H1 (cell line): Measurements from ENCODE around the gene LSM3. TPM values are rescaled to one million over a fixed set of nuclear protein-coding genes. Genes with fewer than 3 reads are reported as not detected.

Experiments used
- CTCF ChIA-PET: fragments of 300-600 bp; sonication (Branson Sonifier 250); formaldehyde crosslinking; loops from one replicate; lab custom pipeline; 2021; ENCODE audit not compliant: partially characterized antibody; lab: Charles Lee
- POLR2A ChIA-PET: fragments of 300-600 bp; sonication (Branson Sonifier 250); formaldehyde crosslinking; loops from one replicate; lab custom pipeline; 2021; ENCODE audit warnings: inconsistent platforms; ENCODE audit not compliant: partially characterized antibody; lab: Charles Lee
- DNase-seq, 2 experiments: peaks; one replicate each; pipeline versions ENCODE4 v3.0.0 to v3.0.0-alpha.2; 2010 to 2022; ENCODE audit warnings: low spot score in 2 of 2, low read depth in 1 of 2, mixed read lengths in 1 of 2
- FAIRE-seq: peaks from 2 replicates; lab custom pipeline; 2011; peaks lifted over from hg19 to GRCh38; lab: Jason Lieb, UNC
- H2AFZ ChIP-seq: 2 replicates; pipeline ENCODE4 v1.8.1; 2012; ENCODE audit warnings: low read length, inconsistent platforms
- H2AK5ac ChIP-seq: 2 replicates; pipeline ENCODE4 v1.6.1; 2013; ENCODE audit warnings: low read depth, low read length
- H2BK120ac ChIP-seq: replicated peaks from 2 replicates; pipeline ENCODE3; 2013; ENCODE audit warnings: low read depth, low read length, inconsistent platforms
- H2BK12ac ChIP-seq: 2 replicates; pipeline ENCODE4 v1.6.1; 2013; ENCODE audit warnings: low read depth, low read length
- H2BK15ac ChIP-seq: 2 replicates; pipeline ENCODE4 v1.6.1; 2013; ENCODE audit warnings: low read length
- H2BK20ac ChIP-seq: 2 replicates; pipeline ENCODE4 v1.6.1; 2013; ENCODE audit warnings: low read length
- H2BK5ac ChIP-seq: 2 replicates; pipeline ENCODE4 v1.6.1; 2013; ENCODE audit warnings: low read depth, low read length
- H3K14ac ChIP-seq: 2 replicates; pipeline ENCODE4 v1.6.1; 2013; ENCODE audit warnings: inconsistent platforms; ENCODE audit not compliant: insufficient read length
- H3K18ac ChIP-seq: 2 replicates; pipeline ENCODE4 v1.6.1; 2013; ENCODE audit warnings: low read length; ENCODE audit errors: extremely low read depth
- H3K23ac ChIP-seq: 2 replicates; pipeline ENCODE4 v1.6.1; 2013; ENCODE audit warnings: inconsistent platforms; ENCODE audit not compliant: insufficient read length
- H3K23me2 ChIP-seq: 2 replicates; pipeline ENCODE4 v1.6.1; 2013; ENCODE audit warnings: low read depth, low read length
- H3K27ac ChIP-seq: 2 replicates; pipeline ENCODE4 v1.6.1; 2011; ENCODE audit warnings: low read depth, low read length, inconsistent platforms
- H3K27me3 ChIP-seq, 4 experiments: replicated peaks in 1 of 4; 1 replicate in 1 of 4; 2 replicates in 3 of 4; pipeline versions ENCODE4 v1.6.1 to v1.8.1; 2011 to 2013; ENCODE audit warnings: low read length in 3 of 4, mild to moderate bottlenecking in 3 of 4, inconsistent platforms in 2 of 4, mixed read lengths in 2 of 4, moderate library complexity in 1 of 4; ENCODE audit not compliant: control insufficient read depth in 3 of 4, insufficient read depth in 3 of 4; ENCODE audit errors: extremely low read depth in 1 of 4
- H3K36me3 ChIP-seq, 4 experiments: 2 replicates each; pipeline versions ENCODE4 v1.6.1 to v1.8.1; 2011 to 2013; ENCODE audit warnings: mild to moderate bottlenecking in 4 of 4, low read length in 3 of 4, moderate library complexity in 2 of 4, control low read depth in 1 of 4, inconsistent platforms in 1 of 4; ENCODE audit not compliant: insufficient read depth in 4 of 4, control insufficient read depth in 2 of 4
- H3K4ac ChIP-seq: replicated peaks from 2 replicates; pipeline ENCODE3; 2013; ENCODE audit warnings: low read length, low read depth, mixed read lengths, inconsistent platforms; ENCODE audit not compliant: insufficient read length
- H3K4me1 ChIP-seq, 4 experiments: replicated peaks in 1 of 4; 1 replicate in 1 of 4; 2 replicates in 3 of 4; pipeline versions ENCODE4 v1.6.1 to v1.8.1; 2011 to 2013; ENCODE audit warnings: low read length in 3 of 4, inconsistent platforms in 2 of 4, mixed read lengths in 1 of 4; ENCODE audit not compliant: insufficient read depth in 4 of 4, control insufficient read depth in 3 of 4
- H3K4me2 ChIP-seq, 2 experiments: 2 replicates each; pipeline versions ENCODE4 v1.6.1 to v1.8.1; 2011 to 2013; ENCODE audit warnings: low read depth in 2 of 2, low read length in 2 of 2, control low read depth in 1 of 2, inconsistent platforms in 1 of 2, mild to moderate bottlenecking in 1 of 2; ENCODE audit not compliant: insufficient read depth in 1 of 2
- H3K4me3 ChIP-seq, 4 experiments: fragments of 200-600, 300-600 bp in 1 of 4; sonication (generic), shearing (Covaris generic), sonication (Bioruptor Twin) in 1 of 4; 2 replicates each; pipeline versions ENCODE4 v1.5.1 to v1.8.1; 2011 to 2016; ENCODE audit warnings: low read length in 4 of 4, low read depth in 3 of 4, control low read depth in 2 of 4, inconsistent platforms in 2 of 4, mild to moderate bottlenecking in 2 of 4, mixed read lengths in 1 of 4, moderate library complexity in 1 of 4; ENCODE audit not compliant: insufficient read depth in 2 of 4; ENCODE audit errors: extremely low read depth in 1 of 4
- H3K56ac ChIP-seq: replicated peaks from 2 replicates; pipeline ENCODE3; 2013; ENCODE audit warnings: low read depth, mild to moderate bottlenecking, mixed read lengths, low read length, inconsistent platforms; ENCODE audit not compliant: insufficient read length
- H3K79me1 ChIP-seq: 2 replicates; pipeline ENCODE4 v1.6.1; 2013; ENCODE audit warnings: low read depth, low read length, control low read depth
- H3K79me2 ChIP-seq, 2 experiments: 2 replicates each; pipeline versions ENCODE4 v1.6.1 to v1.8.1; 2012 to 2013; ENCODE audit warnings: low read length in 2 of 2, mild to moderate bottlenecking in 2 of 2, inconsistent platforms in 1 of 2; ENCODE audit not compliant: insufficient read depth in 2 of 2, control insufficient read depth in 1 of 2
- H3K9ac ChIP-seq, 4 experiments: replicated peaks in 1 of 4; 1 replicate in 1 of 4; 2 replicates in 3 of 4; pipeline versions ENCODE4 v1.6.1 to v1.8.1; 2011 to 2013; ENCODE audit warnings: low read depth in 3 of 4, low read length in 3 of 4, control low read depth in 2 of 4, mild to moderate bottlenecking in 2 of 4, moderate library complexity in 2 of 4, inconsistent platforms in 1 of 4; ENCODE audit errors: extremely low read depth in 1 of 4
- H3K9me3 ChIP-seq, 2 experiments: 2 replicates each; pipeline versions ENCODE4 v1.6.1 to v1.8.1; 2012 to 2013; ENCODE audit warnings: mild to moderate bottlenecking in 2 of 2, moderate library complexity in 2 of 2, control low read depth in 1 of 2, inconsistent platforms in 1 of 2, low read depth in 1 of 2, low read length in 1 of 2, mixed read lengths in 1 of 2; ENCODE audit not compliant: insufficient read depth in 2 of 2
- H4K20me1 ChIP-seq, 2 experiments: replicated peaks in 1 of 2; 2 replicates each; pipeline versions ENCODE3 to v1.8.1; 2011 to 2013; ENCODE audit warnings: inconsistent platforms in 2 of 2, low read length in 2 of 2, mild to moderate bottlenecking in 1 of 2; ENCODE audit not compliant: insufficient read depth in 2 of 2, control insufficient read depth in 1 of 2
- H4K5ac ChIP-seq: 2 replicates; pipeline ENCODE4 v1.6.1; 2013; ENCODE audit warnings: low read length, low read depth, mixed read lengths, inconsistent platforms; ENCODE audit not compliant: insufficient read length
- H4K8ac ChIP-seq: 2 replicates; pipeline ENCODE4 v1.8.0; 2013; ENCODE audit warnings: mild to moderate bottlenecking, moderate library complexity, low read length, inconsistent platforms; ENCODE audit not compliant: insufficient read depth; ENCODE audit errors: extremely low read depth
- H4K91ac ChIP-seq: replicated peaks from 2 replicates; pipeline ENCODE3; 2013; ENCODE audit warnings: low read length, mixed read lengths, inconsistent platforms; ENCODE audit not compliant: insufficient read length
- WGBS, 2 experiments: shearing (Covaris generic) in 1 of 2; methylation state at CpG; one replicate each; pipeline versions ENCODE4 v1.1.6 to v1.1.7; 2013 to 2015; ENCODE audit warnings: low lambda C conversion rate in 2 of 2, mixed read lengths in 2 of 2, inconsistent platforms in 1 of 2, low coverage in 1 of 2, missing lambda C conversion rate in 1 of 2; ENCODE audit not compliant: insufficient replicate concordance in 2 of 2, insufficient coverage in 1 of 2, insufficient read length in 1 of 2; ENCODE audit errors: extremely low coverage in 1 of 2, missing lambda C conversion rate in 1 of 2; 5-methylcytosine and 5-hydroxymethylcytosine counted together
- polyA plus RNA-seq, 7 experiments: library from polyadenylated mRNA; depleted of rRNA in 3 of 7; stranded (reverse) in 5 of 7; unstranded in 2 of 7; fragments of >200 nt in 5 of 7; fragments of 200-250 nt in 2 of 7; gene quantifications; 1 replicate in 5 of 7; 2 replicates in 1 of 7; 4 replicates in 1 of 7; pipeline versions ENCODE4 v1.2.1 to v1.2.3, GENCODE V29; 2011 to 2013; ENCODE audit warnings: missing spikeins in 2 of 7, mixed read lengths in 2 of 7
- total RNA-seq: library from RNA; stranded (reverse); fragmentation: NEBNext Ultra II Directional; extraction: Animal tissue kit (Norgen Biotek cat#: 25700); gene quantifications from 2 replicates; pipeline ENCODE4 v1.2.1, GENCODE V29; 2021

Gene LSM3
- total and polyA plus RNA-seq, 2 of the 8 experiments (the other 6 are each of a cell fraction or from before 2014, with no cell fraction given), result 7.1 to 25.4 TPM

GRCh38 chr3:14245822-14246221 is 67.2 kb downstream of the LSM3 start:
- Histone ChIP-seq H3K14ac (no peak overlapping the region), H3K23ac (no peak overlapping the region), H3K27ac (no peak overlapping the region), H2BK12ac (no peak overlapping the region), H4K8ac (no peak overlapping the region), H4K20me1 (no peaks in the 10 kb centered on the region), H3K9ac (no peak overlapping the region), H3K4me1 (no peaks in the 10 kb centered on the region), H3K56ac (no peak overlapping the region), H3K4me2 (no peak overlapping the region), H2BK20ac (no peak overlapping the region), H3K4me3 (no peak overlapping the region), H2BK120ac (no peak overlapping the region), H3K79me1 (no peaks in the 10 kb centered on the region), H2AK5ac (no peak overlapping the region), H4K5ac (no peak overlapping the region), H2AFZ (no peak overlapping the region), H2BK15ac (no peak overlapping the region), H3K9me3 (no peaks in the 10 kb centered on the region), H4K91ac (no peak overlapping the region), H3K79me2 (no peaks in the 10 kb centered on the region), H3K27me3 (peaks cover 0 to 4% (median 0%) of the 10 kb centered on the region in 4 experiments; a peak in 1 of 7 replicates), H2BK5ac (no peak overlapping the region), H3K18ac (no peak overlapping the region), H3K36me3 (no peaks in the 10 kb centered on the region), H3K4ac (no peak overlapping the region), H3K23me2 (no peaks in the 10 kb centered on the region)
- DNase-seq (no peak), FAIRE-seq (no peak)
- ChIA-PET POLR2A (no interaction called here), CTCF (interaction anchor here (0.7 to 1.8 kb wide), 4 partner anchors 15 to 116 kb away, joined by 3 to 6 read pairs (median 4); no protein-coding TSS in a partner anchor)
- WGBS, 2 experiments, result 91% methylated on average over 3 of the region's 3 CpGs; no CpG with 5 or more reads in 1 of the 2 experiments
